Progenitor cell of endocrine pancreas (in vitro differentiated cells): ENCODE data around the gene DSN1. TPM values are rescaled to one million over a fixed set of nuclear protein-coding genes. Genes with fewer than 3 reads are reported as not detected.

Experiments
- DNase-seq: peaks from one replicate; pipeline ENCODE4 v3.0.0; 2021; ENCODE audit warnings: low spot score; ENCODE audit not compliant: unreplicated experiment
- H3K27ac Mint-ChIP-seq: 2 replicates; pipeline ENCODE4 v1.8.0; 2021; ENCODE audit warnings: mild to moderate bottlenecking, moderate library complexity, mixed read lengths
- H3K27me3 Mint-ChIP-seq: 2 replicates; pipeline ENCODE4 v1.8.0; 2021; ENCODE audit warnings: mixed read lengths
- H3K36me3 Mint-ChIP-seq: 2 replicates; pipeline ENCODE4 v1.8.0; 2022; ENCODE audit warnings: mixed read lengths; ENCODE audit not compliant: insufficient read depth
- H3K4me1 Mint-ChIP-seq: 2 replicates; pipeline ENCODE4 v1.8.0; 2021; ENCODE audit warnings: low read depth, mixed read lengths
- H3K4me3 Mint-ChIP-seq: 2 replicates; pipeline ENCODE4 v1.8.0; 2021; ENCODE audit warnings: low read depth, mild to moderate bottlenecking, moderate library complexity, mixed read lengths
- H3K9me3 Mint-ChIP-seq: 2 replicates; pipeline ENCODE4 v1.8.0; 2021; ENCODE audit warnings: low read depth, mixed read lengths
- CTCF ChIP-seq: fragments of 200-600 bp; sonication (generic); IDR thresholded peaks from one replicate; pipeline ENCODE4 v1.5.0; 2021; ENCODE audit warnings: antibody characterized with exemption, mild to moderate bottlenecking; ENCODE audit not compliant: unreplicated experiment
- long read RNA-seq: library from polyadenylated mRNA; unstranded; transcript quantifications from one replicate; pipeline ENCODE4 v2.0.0, GENCODE V29; 2020
- total RNA-seq: library from RNA; stranded (reverse); gene quantifications from 2 replicates; pipeline ENCODE4 v1.2.1, GENCODE V29; 2021

DSN1 gene
- total RNA-seq: 15.1 and 17.5 TPM in 2 replicates
- long read RNA-seq, transcript DSN1-203 (11 exons, 2,233 nt): major isoform, 63 of 126 reads
- long read RNA-seq, transcript DSN1-209 (10 exons, 2,447 nt): minor isoform, 7 of 126 reads
- long read RNA-seq, transcript DSN1-204 (11 exons, 2,441 nt): minor isoform, 14 of 126 reads
- long read RNA-seq, transcript DSN1-207 (10 exons, 2,129 nt): minor isoform, 17 of 126 reads
- long read RNA-seq, partial matches to known transcripts: 2 of 126 reads
- long read RNA-seq, other reads (novel, unspliced or antisense): 17 of 126 reads

GRCh38 chr20:36773597-36774390, at the start of gene DSN1:
TSS of gene DSN1 (minus strand) at chr20:36773763. CDS start at chr20:36771458, 2,305 bp downstream.
- Mint-ChIP-seq H3K4me1 (peaks cover 7% of the 10 kb centered on the region), H3K36me3 (peaks cover 2% of the 10 kb centered on the region), H3K4me3 (peak within 1 kb of the TSS; percentile 94), H3K27ac (peak within 1 kb of the TSS; percentile 99), H3K27me3 (no peaks in the 10 kb centered on the region), H3K9me3 (no peaks in the 10 kb centered on the region)
- peak; percentile 99 for DNase-seq
- TF ChIP-seq CTCF: no peak

GRCh38 chr20:36823121-36823520, 49.6 kb upstream of the DSN1 start:
- Mint-ChIP-seq H3K9me3 (no peaks in the 10 kb centered on the region), H3K27me3 (no peaks in the 10 kb centered on the region), H3K36me3 (peaks cover 7% of the 10 kb centered on the region), H3K27ac (peak overlapping the region; percentile 31), H3K4me1 (peaks cover 4% of the 10 kb centered on the region), H3K4me3 (no peak overlapping the region)
- no peak for TF ChIP-seq CTCF
- no peak for DNase-seq

GRCh38 chr20:36821964-36822437, 48.4 kb upstream of the DSN1 start:
- Mint-ChIP-seq H3K27ac (no peak overlapping the region), H3K4me3 (no peak overlapping the region), H3K4me1 (peaks cover 4% of the 10 kb centered on the region), H3K36me3 (peaks cover 7% of the 10 kb centered on the region), H3K27me3 (no peaks in the 10 kb centered on the region), H3K9me3 (no peaks in the 10 kb centered on the region)
- no peak for TF ChIP-seq CTCF
- DNase-seq: no peak

- no peak for DNase-seq
- Mint-ChIP-seq H3K4me3 (no peak overlapping the region), H3K36me3 (peaks cover 10% of the 10 kb centered on the region), H3K4me1 (peaks cover 4% of the 10 kb centered on the region), H3K9me3 (no peaks in the 10 kb centered on the region), H3K27me3 (no peaks in the 10 kb centered on the region), H3K27ac (no peak overlapping the region)
- TF ChIP-seq CTCF: no peak
Measured at GRCh38 chr20:36820928-36821327, 47.4 kb upstream of the DSN1 start.

GRCh38 chr20:36820073-36820472, 46.5 kb upstream of the DSN1 start:
- Mint-ChIP-seq H3K27ac (peak overlapping the region; percentile 58), H3K4me3 (no peak overlapping the region), H3K9me3 (no peaks in the 10 kb centered on the region), H3K36me3 (peaks cover 12% of the 10 kb centered on the region), H3K4me1 (peaks cover 4% of the 10 kb centered on the region), H3K27me3 (no peaks in the 10 kb centered on the region)
- DNase-seq: no peak
- TF ChIP-seq CTCF: no peak
